HFFc6 (cell line): ENCODE data around the gene MXD3. TPM values are rescaled to one million over a fixed set of nuclear protein-coding genes. Genes with fewer than 3 reads are reported as not detected.

ENCODE experiments used
- DNase-seq: peaks from one replicate; pipeline ENCODE4 v3.0.0-alpha.2; 2018
- H3K27ac Mint-ChIP-seq: 2 replicates; pipeline ENCODE4 v1.8.0; 2020; ENCODE audit warnings: mild to moderate bottlenecking, mixed read lengths
- H3K27me3 Mint-ChIP-seq: 2 replicates; pipeline ENCODE4 v1.8.0; 2021; ENCODE audit warnings: mild to moderate bottlenecking, moderate library complexity, mixed read lengths; ENCODE audit not compliant: insufficient read depth
- H3K36me3 Mint-ChIP-seq: 2 replicates; pipeline ENCODE4 v1.8.0; 2021; ENCODE audit warnings: low read depth, mixed read lengths
- H3K4me1 Mint-ChIP-seq: 2 replicates; pipeline ENCODE4 v1.8.0; 2020; ENCODE audit warnings: low read depth, mixed read lengths
- H3K4me3 Mint-ChIP-seq: 2 replicates; pipeline ENCODE4 v1.8.0; 2020; ENCODE audit warnings: mild to moderate bottlenecking, moderate library complexity, mixed read lengths
- H3K9me3 Mint-ChIP-seq: 2 replicates; pipeline ENCODE4 v1.8.0; 2020; ENCODE audit warnings: mild to moderate bottlenecking, mixed read lengths
- total RNA-seq, 6 experiments: library from RNA; stranded (reverse); fragmentation: NEBNext Ultra II Directional; extraction: Animal tissue kit (Norgen Biotek cat#: 25700); gene quantifications; 2 replicates in 1 of 6; 3 replicates in 5 of 6; pipeline ENCODE4 v1.2.3, GENCODE V29; 2021
- TF ChIP-seq, protein P1 (sequence below): fragments of 200-600 bp; sonication (generic); IDR thresholded peaks from 2 replicates; pipeline ENCODE4 v1.5.0; 2021; ENCODE audit warnings: antibody characterized with exemption, mild to moderate bottlenecking

Gene MXD3
- total RNA-seq, 6 experiments from 2014 or later = 7.7 to 17.0 (median 15.3) TPM

GRCh38 chr5:177304392-177305119 is 7.1 kb downstream of the MXD3 start:
- Mint-ChIP-seq H3K4me3 (peak overlapping the region; percentile 95), H3K4me1 (peaks cover 66% of the 10 kb centered on the region), H3K9me3 (no peaks in the 10 kb centered on the region), H3K36me3 (peaks cover 38% of the 10 kb centered on the region), H3K27me3 (peaks cover 23% of the 10 kb centered on the region), H3K27ac (peak overlapping the region; percentile 84)
- TF ChIP-seq, protein P1, sequence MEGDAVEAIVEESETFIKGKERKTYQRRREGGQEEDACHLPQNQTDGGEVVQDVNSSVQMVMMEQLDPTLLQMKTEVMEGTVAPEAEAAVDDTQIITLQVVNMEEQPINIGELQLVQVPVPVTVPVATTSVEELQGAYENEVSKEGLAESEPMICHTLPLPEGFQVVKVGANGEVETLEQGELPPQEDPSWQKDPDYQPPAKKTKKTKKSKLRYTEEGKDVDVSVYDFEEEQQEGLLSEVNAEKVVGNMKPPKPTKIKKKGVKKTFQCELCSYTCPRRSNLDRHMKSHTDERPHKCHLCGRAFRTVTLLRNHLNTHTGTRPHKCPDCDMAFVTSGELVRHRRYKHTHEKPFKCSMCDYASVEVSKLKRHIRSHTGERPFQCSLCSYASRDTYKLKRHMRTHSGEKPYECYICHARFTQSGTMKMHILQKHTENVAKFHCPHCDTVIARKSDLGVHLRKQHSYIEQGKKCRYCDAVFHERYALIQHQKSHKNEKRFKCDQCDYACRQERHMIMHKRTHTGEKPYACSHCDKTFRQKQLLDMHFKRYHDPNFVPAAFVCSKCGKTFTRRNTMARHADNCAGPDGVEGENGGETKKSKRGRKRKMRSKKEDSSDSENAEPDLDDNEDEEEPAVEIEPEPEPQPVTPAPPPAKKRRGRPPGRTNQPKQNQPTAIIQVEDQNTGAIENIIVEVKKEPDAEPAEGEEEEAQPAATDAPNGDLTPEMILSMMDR = no peak
- no peak for DNase-seq

GRCh38 chr5:177303925-177304391 is 7.7 kb downstream of the MXD3 start:
- Mint-ChIP-seq H3K27me3 (peaks cover 22% of the 10 kb centered on the region), H3K4me3 (peak overlapping the region; percentile 95), H3K27ac (peak overlapping the region; percentile 84), H3K4me1 (peaks cover 61% of the 10 kb centered on the region), H3K9me3 (no peaks in the 10 kb centered on the region), H3K36me3 (peaks cover 37% of the 10 kb centered on the region)
- TF ChIP-seq, protein P1 = no peak
- no peak for DNase-seq

DNA sequence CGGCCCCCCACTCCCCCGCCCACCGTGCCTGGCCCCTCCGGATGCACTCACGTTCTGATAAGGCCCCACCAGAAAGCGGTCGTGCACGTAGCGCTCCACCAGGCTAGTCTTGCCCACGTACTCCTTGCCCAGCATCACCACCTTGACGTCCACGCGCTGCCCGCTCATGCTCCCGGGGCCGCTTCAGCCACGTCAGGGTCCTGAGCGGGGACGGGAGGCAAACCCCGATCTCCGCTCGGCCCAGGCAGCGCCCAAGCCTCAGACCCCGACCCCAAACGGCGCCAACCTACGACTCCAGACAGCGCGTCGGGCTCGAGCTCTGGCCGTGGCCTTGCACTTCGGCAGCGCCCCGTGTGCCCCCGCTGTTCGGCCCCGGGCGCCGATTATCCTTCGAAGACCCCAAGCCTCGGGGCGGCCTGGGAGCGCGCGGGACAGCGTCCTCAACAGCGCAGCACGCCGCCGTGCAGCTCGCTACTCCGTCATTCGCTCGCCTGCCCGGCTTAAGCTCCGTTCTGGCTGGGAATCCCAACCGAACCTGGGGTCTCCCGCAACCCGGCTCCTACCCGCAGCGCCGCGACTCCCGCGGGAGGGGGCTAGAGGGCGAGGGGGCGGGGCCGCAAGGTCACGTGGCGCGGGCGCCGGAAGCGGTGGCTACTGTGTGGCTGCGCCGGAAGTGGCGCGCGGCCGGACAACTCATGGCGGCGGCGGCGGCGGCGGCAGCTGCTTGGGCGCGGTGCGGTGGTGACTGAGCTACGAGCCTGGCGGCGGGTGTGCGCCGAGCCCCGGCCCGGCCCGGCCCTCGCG is 8.4 kb downstream of the MXD3 start, which contains the start of the genes PRELID1 and RAB24:
Gene PRELID1, plus strand, starts transcription at position 679 of the 804 bp plus-strand sequence. CDS start 187 bp downstream, outside the sequence.
Gene RAB24, minus strand, starts transcription at position 599 of the 804 bp plus-strand sequence. Its CDS starts 431 bp downstream, at position 168.
- Mint-ChIP-seq H3K4me3 (peak within 1 kb of the TSS; percentile 95), H3K9me3 (no peaks in the 10 kb centered on the region), H3K36me3 (peaks cover 35% of the 10 kb centered on the region), H3K27me3 (peaks cover 20% of the 10 kb centered on the region), H3K4me1 (peaks cover 58% of the 10 kb centered on the region), H3K27ac (peak within 1 kb of the TSS; percentile 84)
- TF ChIP-seq, protein P1 = peak; percentile 66
- DNase-seq = peak; percentile 76

DNA sequence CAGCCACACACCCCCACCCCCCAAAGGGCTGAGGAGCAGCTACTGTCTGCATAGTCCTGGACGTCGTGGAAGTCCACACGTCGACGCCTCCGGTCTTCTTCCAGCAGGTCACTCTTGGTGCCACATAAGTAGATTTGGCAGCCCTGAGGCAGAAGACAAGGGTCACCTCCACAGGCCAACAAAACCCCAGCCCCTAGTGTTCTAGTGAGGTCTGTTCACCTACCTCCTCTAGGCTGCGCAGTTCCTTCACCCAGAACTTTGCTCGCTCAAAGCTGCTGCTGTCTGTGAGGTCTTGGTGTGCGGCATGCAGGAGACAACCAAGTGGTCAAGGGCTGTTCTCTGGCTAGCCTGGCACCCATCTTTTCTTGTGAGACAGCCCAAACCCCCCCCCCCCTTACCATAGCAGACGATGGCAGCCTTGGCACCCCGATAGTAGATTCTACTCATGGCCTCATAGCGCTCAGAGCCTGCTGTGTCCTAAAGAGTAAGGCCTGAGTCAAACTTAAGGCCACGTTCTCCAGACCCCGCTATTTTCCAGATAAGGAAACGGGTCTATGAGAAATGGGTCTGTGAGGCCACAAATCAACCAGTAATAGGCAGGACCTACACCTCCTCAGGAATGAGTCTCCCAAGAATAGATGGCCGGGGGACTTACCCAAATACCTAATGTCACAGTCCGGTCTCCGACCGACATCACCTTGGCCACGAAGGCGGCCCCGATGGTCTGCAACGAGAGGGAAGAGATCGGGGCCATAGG is 9.2 kb downstream of the MXD3 start:
- TF ChIP-seq, protein P1 = peak; percentile 42
- H3K4me3 Mint-ChIP-seq = peak overlapping the region; percentile 95
- DNase-seq = no peak
- no peaks in the 10 kb centered on the region for H3K9me3 Mint-ChIP-seq
- H3K4me1 Mint-ChIP-seq = peaks cover 58% of the 10 kb centered on the region
- H3K27me3 Mint-ChIP-seq = peaks cover 20% of the 10 kb centered on the region
- peaks cover 35% of the 10 kb centered on the region for H3K36me3 Mint-ChIP-seq
- H3K27ac Mint-ChIP-seq = peak overlapping the region; percentile 82
